Smooth muscle cell (in vitro differentiated cells): ENCODE data around the gene TANGO6. TPM values are rescaled to one million over a fixed set of nuclear protein-coding genes. Genes with fewer than 3 reads are reported as not detected.

ENCODE experiments used
- DNase-seq: peaks from one replicate; lab custom pipeline; 2025; ENCODE audit not compliant: unreplicated experiment; lab: John Stamatoyannopoulos, UW
- H2AFZ ChIP-seq: fragments of 200-600 bp; sonication (generic); 2 replicates; pipeline ENCODE4 v1.6.0; 2016; ENCODE audit warnings: antibody characterized with exemption, low read depth, mild to moderate bottlenecking
- H3F3A ChIP-seq: fragments of 200-600 bp; sonication (generic); 2 replicates; pipeline ENCODE4 v1.6.0; 2017; ENCODE audit warnings: antibody characterized with exemption, low read depth
- H3K27ac ChIP-seq: fragments of 200-600 bp; sonication (generic); 2 replicates; pipeline ENCODE4 v1.5.1; 2016; ENCODE audit warnings: low read depth, mild to moderate bottlenecking
- H3K27me3 ChIP-seq: fragments of 200-600 bp; sonication (generic); 2 replicates; pipeline ENCODE4 v1.6.1; 2016; ENCODE audit warnings: low read depth, mild to moderate bottlenecking
- H3K36me3 ChIP-seq: fragments of 200-600 bp; sonication (generic); 2 replicates; pipeline ENCODE4 v1.5.1; 2016; ENCODE audit warnings: low read depth
- H3K4me1 ChIP-seq: fragments of 200-600 bp; sonication (generic); 2 replicates; pipeline ENCODE4 v1.5.1; 2016; ENCODE audit warnings: low read depth
- H3K4me2 ChIP-seq: fragments of 200-600 bp; sonication (generic); 2 replicates; pipeline ENCODE4 v1.6.0; 2016; ENCODE audit warnings: mild to moderate bottlenecking
- H3K4me3 ChIP-seq: fragments of 200-600 bp; sonication (generic); 2 replicates; pipeline ENCODE4 v1.5.1; 2016; ENCODE audit warnings: mild to moderate bottlenecking
- H3K79me2 ChIP-seq: fragments of 200-600 bp; sonication (generic); 2 replicates; pipeline ENCODE4 v1.6.0; 2016; ENCODE audit warnings: low read depth, mild to moderate bottlenecking
- H3K9ac ChIP-seq: fragments of 200-600 bp; sonication (generic); 2 replicates; pipeline ENCODE4 v1.6.0; 2016; ENCODE audit warnings: low read depth
- H3K9me3 ChIP-seq: fragments of 200-600 bp; sonication (generic); replicated peaks from 2 replicates; pipeline ENCODE4 v1.5.1; 2016; ENCODE audit warnings: low read depth
- H4K20me1 ChIP-seq: fragments of 200-600 bp; sonication (generic); 2 replicates; pipeline ENCODE4 v1.6.0; 2016; ENCODE audit warnings: low read depth
- WGBS: methylation state at CpG from one replicate; pipeline ENCODE4 v1.1.7; 2016; ENCODE audit warnings: low lambda C conversion rate; 5-methylcytosine and 5-hydroxymethylcytosine counted together
- polyA plus RNA-seq: library from polyadenylated mRNA; unstranded; fragments of >200 nt; fragmentation: Nextera tagmentation; extraction: Ambion mirVana; gene quantifications from 2 replicates; pipeline ENCODE4 v1.2.1, GENCODE V29; 2016
- total RNA-seq: library from RNA; depleted of rRNA; stranded (reverse); fragments of >200 nt; gene quantifications from 2 replicates; pipeline ENCODE4 v1.2.3, GENCODE V29; 2014
- TF ChIP-seq, protein P1 (sequence below): fragments of 200-600 bp; sonication (generic); IDR thresholded peaks from 2 replicates; pipeline ENCODE4 v1.5.1; 2017; ENCODE audit warnings: borderline replicate concordance, mild to moderate bottlenecking, antibody characterized with exemption; ENCODE audit not compliant: insufficient read depth, poor library complexity, severe bottlenecking

Gene TANGO6
- total and polyA plus RNA-seq, 2 experiments from 2014 or later = 4.5 to 5.2 TPM

- H4K20me1 ChIP-seq = no peaks in the 10 kb centered on the region
- H2AFZ ChIP-seq = no peak overlapping the region
- H3K4me1 ChIP-seq = peaks cover 4% of the 10 kb centered on the region
- no peak overlapping the region for H3K4me3 ChIP-seq
- H3K36me3 ChIP-seq = no peaks in the 10 kb centered on the region
- peaks cover 3% of the 10 kb centered on the region for H3F3A ChIP-seq
- peak overlapping the region; percentile 64 for H3K27ac ChIP-seq
- no peaks in the 10 kb centered on the region for H3K9me3 ChIP-seq
- no peaks in the 10 kb centered on the region for H3K79me2 ChIP-seq
- TF ChIP-seq, protein P1, sequence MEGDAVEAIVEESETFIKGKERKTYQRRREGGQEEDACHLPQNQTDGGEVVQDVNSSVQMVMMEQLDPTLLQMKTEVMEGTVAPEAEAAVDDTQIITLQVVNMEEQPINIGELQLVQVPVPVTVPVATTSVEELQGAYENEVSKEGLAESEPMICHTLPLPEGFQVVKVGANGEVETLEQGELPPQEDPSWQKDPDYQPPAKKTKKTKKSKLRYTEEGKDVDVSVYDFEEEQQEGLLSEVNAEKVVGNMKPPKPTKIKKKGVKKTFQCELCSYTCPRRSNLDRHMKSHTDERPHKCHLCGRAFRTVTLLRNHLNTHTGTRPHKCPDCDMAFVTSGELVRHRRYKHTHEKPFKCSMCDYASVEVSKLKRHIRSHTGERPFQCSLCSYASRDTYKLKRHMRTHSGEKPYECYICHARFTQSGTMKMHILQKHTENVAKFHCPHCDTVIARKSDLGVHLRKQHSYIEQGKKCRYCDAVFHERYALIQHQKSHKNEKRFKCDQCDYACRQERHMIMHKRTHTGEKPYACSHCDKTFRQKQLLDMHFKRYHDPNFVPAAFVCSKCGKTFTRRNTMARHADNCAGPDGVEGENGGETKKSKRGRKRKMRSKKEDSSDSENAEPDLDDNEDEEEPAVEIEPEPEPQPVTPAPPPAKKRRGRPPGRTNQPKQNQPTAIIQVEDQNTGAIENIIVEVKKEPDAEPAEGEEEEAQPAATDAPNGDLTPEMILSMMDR = no peak
- H3K27me3 ChIP-seq = no peaks in the 10 kb centered on the region
- WGBS = 44% methylated on average over 7 of the region's 7 CpGs
- DNase-seq = no peak
- no peak overlapping the region for H3K4me2 ChIP-seq
- no peak overlapping the region for H3K9ac ChIP-seq
Observed at GRCh38 chr16:68802190-68802589, 41.1 kb upstream of the TANGO6 start.

DNA sequence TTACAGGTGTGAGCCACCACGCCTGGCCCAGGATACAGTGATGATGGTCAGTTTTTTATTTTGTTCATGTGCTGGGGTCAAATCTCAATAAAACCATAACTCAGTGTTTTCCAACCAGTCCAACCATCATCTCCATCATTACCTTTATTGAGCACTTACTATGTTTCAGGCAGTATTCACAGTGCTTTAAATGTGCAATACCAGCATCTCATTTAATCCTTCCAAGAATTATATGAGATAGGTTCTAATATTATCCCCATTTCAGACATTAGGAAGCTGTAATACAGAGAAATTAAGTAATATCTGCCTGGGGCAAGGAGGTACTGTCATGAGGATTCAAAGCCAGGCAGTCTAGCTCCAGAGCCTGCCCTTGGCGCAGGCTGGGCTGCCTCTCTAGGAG, 36.9 kb upstream of the TANGO6 start:
- Histone ChIP-seq H3K9me3 (no peaks in the 10 kb centered on the region), H2AFZ (no peak overlapping the region), H3K27ac (no peak overlapping the region), H3K4me2 (no peak overlapping the region), H3K9ac (no peak overlapping the region), H3K27me3 (no peaks in the 10 kb centered on the region), H3F3A (no peaks in the 10 kb centered on the region), H3K4me3 (no peak overlapping the region), H3K79me2 (no peaks in the 10 kb centered on the region), H4K20me1 (no peaks in the 10 kb centered on the region), H3K36me3 (no peaks in the 10 kb centered on the region), H3K4me1 (no peaks in the 10 kb centered on the region)
- DNase-seq = no peak
- 100% methylated on average over 2 of the region's 2 CpGs for WGBS
- TF ChIP-seq, protein P1 = no peak

GRCh38 chr16:68806981-68807380, 36.4 kb upstream of the TANGO6 start:
- no peak overlapping the region for H3K4me3 ChIP-seq
- no peak overlapping the region for H3K4me2 ChIP-seq
- no peaks in the 10 kb centered on the region for H3K4me1 ChIP-seq
- no peaks in the 10 kb centered on the region for H4K20me1 ChIP-seq
- no peak overlapping the region for H3K27ac ChIP-seq
- TF ChIP-seq, protein P1 = no peak
- no peaks in the 10 kb centered on the region for H3K36me3 ChIP-seq
- no peak overlapping the region for H2AFZ ChIP-seq
- no peak overlapping the region for H3K9ac ChIP-seq
- no peak for DNase-seq
- no peaks in the 10 kb centered on the region for H3K9me3 ChIP-seq
- 82% methylated on average over 1 of the region's 1 CpG for WGBS
- H3K79me2 ChIP-seq = no peaks in the 10 kb centered on the region
- H3F3A ChIP-seq = no peaks in the 10 kb centered on the region
- H3K27me3 ChIP-seq = no peaks in the 10 kb centered on the region

- no peak overlapping the region for H3K9ac ChIP-seq
- H3K27ac ChIP-seq = no peak overlapping the region
- no peaks in the 10 kb centered on the region for H4K20me1 ChIP-seq
- H3K4me1 ChIP-seq = no peaks in the 10 kb centered on the region
- no peak overlapping the region for H2AFZ ChIP-seq
- 98% methylated on average over 3 of the region's 3 CpGs for WGBS
- no peaks in the 10 kb centered on the region for H3F3A ChIP-seq
- no peaks in the 10 kb centered on the region for H3K9me3 ChIP-seq
- H3K79me2 ChIP-seq = no peaks in the 10 kb centered on the region
- TF ChIP-seq, protein P1 = no peak
- DNase-seq = no peak
- no peak overlapping the region for H3K4me2 ChIP-seq
- no peak overlapping the region for H3K4me3 ChIP-seq
- no peaks in the 10 kb centered on the region for H3K36me3 ChIP-seq
- no peaks in the 10 kb centered on the region for H3K27me3 ChIP-seq
Observed at GRCh38 chr16:68814516-68814915, 28.8 kb upstream of the TANGO6 start.
